Spinal cord (tissue), 10 donors: ENCODE results near the gene SERPIND1. TPM values are rescaled to one million over a fixed set of nuclear protein-coding genes. Genes with fewer than 3 reads are reported as not detected.
"Not testable (repeated sequence)": the region's sequence is repeated elsewhere in the genome, so short reads cannot be mapped to it uniquely, and the experiment has no call there.

ENCODE experiments used
- DNase-seq, 6 donors: peaks; one replicate each; pipeline versions ENCODE4 v3.0.0 to v3.0.0-alpha.2; 2013 to 2015; ENCODE audit warnings: low spot score in 6 of 6, low read depth in 4 of 6
- H3K27ac ChIP-seq: one replicate; pipeline ENCODE4 v1.5.1; 2013; ENCODE audit warnings: low read depth, low read length, control low read depth
- H3K27me3 ChIP-seq: one replicate; pipeline ENCODE4 v1.6.1; 2013; ENCODE audit warnings: low read length; ENCODE audit not compliant: control insufficient read depth, insufficient read depth
- H3K36me3 ChIP-seq: one replicate; pipeline ENCODE4 v1.6.1; 2013; ENCODE audit warnings: low read length; ENCODE audit not compliant: control insufficient read depth, insufficient read depth
- H3K4me1 ChIP-seq: one replicate; pipeline ENCODE4 v1.6.1; 2013; ENCODE audit warnings: low read length; ENCODE audit not compliant: control insufficient read depth, insufficient read depth
- H3K4me3 ChIP-seq: one replicate; pipeline ENCODE4 v1.5.1; 2013; ENCODE audit warnings: low read depth, low read length, control low read depth
- H3K9me3 ChIP-seq: one replicate; pipeline ENCODE4 v1.6.1; 2013; ENCODE audit warnings: low read length; ENCODE audit not compliant: control insufficient read depth, insufficient read depth
- WGBS: methylation state at CpG from one replicate; pipeline ENCODE4 v1.1.5; 2013; ENCODE audit warnings: missing lambda C conversion rate; ENCODE audit not compliant: insufficient coverage; 5-methylcytosine and 5-hydroxymethylcytosine counted together
- long read RNA-seq, 4 donors: transcript quantifications; one replicate each; lab custom pipeline, GENCODE V29; 2026
- polyA plus RNA-seq, 2 donors: library from polyadenylated mRNA; unstranded; fragments of 120-200 nt; gene quantifications; one replicate each; pipeline ENCODE4 v1.2.1, GENCODE V29; 2013; ENCODE audit not compliant: insufficient read length in 2 of 2
- total RNA-seq, 2 donors: library from RNA; depleted of rRNA in 1 of 2; stranded (reverse); fragments of 120-200 nt in 1 of 2; fragments of >200 nt in 1 of 2; gene quantifications; one replicate each; pipeline versions ENCODE4 v1.2.3 to v1.2.4, GENCODE V29; 2013 to 2014
- donor health status: healthy.

The SERPIND1 gene, protein sequence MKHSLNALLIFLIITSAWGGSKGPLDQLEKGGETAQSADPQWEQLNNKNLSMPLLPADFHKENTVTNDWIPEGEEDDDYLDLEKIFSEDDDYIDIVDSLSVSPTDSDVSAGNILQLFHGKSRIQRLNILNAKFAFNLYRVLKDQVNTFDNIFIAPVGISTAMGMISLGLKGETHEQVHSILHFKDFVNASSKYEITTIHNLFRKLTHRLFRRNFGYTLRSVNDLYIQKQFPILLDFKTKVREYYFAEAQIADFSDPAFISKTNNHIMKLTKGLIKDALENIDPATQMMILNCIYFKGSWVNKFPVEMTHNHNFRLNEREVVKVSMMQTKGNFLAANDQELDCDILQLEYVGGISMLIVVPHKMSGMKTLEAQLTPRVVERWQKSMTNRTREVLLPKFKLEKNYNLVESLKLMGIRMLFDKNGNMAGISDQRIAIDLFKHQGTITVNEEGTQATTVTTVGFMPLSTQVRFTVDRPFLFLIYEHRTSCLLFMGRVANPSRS
- total RNA-seq, result 100 to 1,000 TPM in 1 of 2 donors, 10 to 100 TPM in 1; 52.2 to 201 TPM
- 10 to 100 TPM in 1 of 2 donors, 1 to 10 TPM in 1; 9.6 to 70.4 TPM for polyA plus RNA-seq
- long read RNA-seq, donor 1, transcript SERPIND1-202 (4 exons, 1,798 nt), result minor isoform, 14 of 48 reads
- long read RNA-seq, donor 1, transcript SERPIND1-201 (5 exons, 2,437 nt), result major isoform, 21 of 48 reads
- long read RNA-seq, donor 1, partial matches to known transcripts, result 13 of 48 reads
- long read RNA-seq, donor 1, other reads (novel, unspliced or antisense), result 0 of 48 reads
- long read RNA-seq, donor 2, result 0 reads
- long read RNA-seq, donor 3, partial matches to known transcripts, result 0 of 8 reads
- long read RNA-seq, donor 3, other reads (novel, unspliced or antisense), result 0 of 8 reads
- long read RNA-seq, donor 4, result 0 reads

DNA sequence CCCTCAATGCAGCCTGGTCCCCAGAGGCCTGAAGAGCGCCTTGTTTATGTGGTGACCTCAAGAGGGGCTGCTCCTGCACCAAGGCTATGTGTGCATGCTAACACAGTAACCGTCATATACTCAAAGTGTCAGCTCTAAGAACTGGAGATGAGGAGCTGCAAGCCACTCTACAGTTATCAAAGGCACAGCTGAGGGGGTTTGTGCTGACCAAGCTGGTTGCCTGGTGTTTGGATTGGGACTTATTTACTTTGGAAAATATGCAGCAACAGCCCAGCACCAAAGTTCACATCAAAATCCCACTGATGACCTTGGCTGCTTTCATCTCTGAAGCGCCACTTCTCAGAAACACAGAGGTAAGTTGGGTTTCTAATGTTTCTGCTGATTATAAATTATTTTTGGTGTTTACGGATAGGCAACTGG is at the start of gene SERPIND1:
Gene SERPIND1, plus strand, starts transcription at position 321 of the 420 bp plus-strand sequence. CDS start 5,200 bp downstream, outside the sequence.
- Histone ChIP-seq H3K9me3 (no peaks in the 10 kb centered on the region), H3K27ac (no peak within 1 kb of the TSS), H3K4me3 (no peak within 1 kb of the TSS), H3K27me3 (no peaks in the 10 kb centered on the region), H3K36me3 (peaks cover 17% of the 10 kb centered on the region), H3K4me1 (no peaks in the 10 kb centered on the region)
- peak in 1 of 6 donors; percentile 31 for DNase-seq
- WGBS, result 94% methylated on average over 3 of the region's 4 CpGs

DNA sequence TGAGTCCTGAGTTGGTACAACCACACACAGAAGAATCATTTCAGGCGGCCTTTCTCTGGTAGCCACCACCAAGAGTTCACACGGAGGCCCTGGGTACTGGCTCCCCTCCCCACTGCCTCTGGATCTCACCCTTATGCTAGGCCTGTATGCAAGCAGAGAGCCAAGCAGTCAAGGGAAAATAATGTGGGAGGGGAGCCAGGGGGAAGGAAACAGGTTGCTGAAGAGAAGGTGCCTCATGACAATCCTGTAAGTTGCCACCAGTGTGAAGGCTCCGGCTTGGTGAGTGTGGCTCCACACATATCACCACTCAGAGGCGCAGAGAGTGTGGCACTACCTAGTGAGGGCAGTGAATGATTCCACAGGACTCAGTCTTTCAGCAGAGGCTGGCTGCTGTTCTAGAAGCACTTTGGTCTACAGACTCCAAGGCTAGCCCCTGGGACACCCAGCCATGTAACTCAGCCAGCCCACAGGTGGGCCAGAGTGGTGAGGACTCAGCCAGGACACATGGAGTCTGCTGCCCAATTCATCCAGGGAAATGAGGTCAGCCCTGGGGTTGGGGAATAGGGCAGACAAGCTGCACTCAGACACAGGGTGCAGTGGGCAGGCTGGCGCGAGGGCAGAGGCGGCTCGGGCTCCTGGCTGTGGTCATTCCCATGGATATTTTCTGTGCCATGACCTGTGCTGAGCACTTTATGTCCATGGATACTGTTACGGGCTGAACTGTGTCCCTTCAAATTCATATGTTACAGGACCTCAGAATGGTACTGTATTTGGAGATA is 49.0 kb upstream of the SERPIND1 start:
- no peaks in the 10 kb centered on the region for H3K4me1 ChIP-seq
- DNase-seq, result no peak
- no peaks in the 10 kb centered on the region for H3K9me3 ChIP-seq
- peaks cover 62% of the 10 kb centered on the region for H3K36me3 ChIP-seq
- no peaks in the 10 kb centered on the region for H3K27me3 ChIP-seq
- no peak overlapping the region for H3K4me3 ChIP-seq
- no peak overlapping the region for H3K27ac ChIP-seq
- 95% methylated on average over 7 of the region's 9 CpGs for WGBS

DNA sequence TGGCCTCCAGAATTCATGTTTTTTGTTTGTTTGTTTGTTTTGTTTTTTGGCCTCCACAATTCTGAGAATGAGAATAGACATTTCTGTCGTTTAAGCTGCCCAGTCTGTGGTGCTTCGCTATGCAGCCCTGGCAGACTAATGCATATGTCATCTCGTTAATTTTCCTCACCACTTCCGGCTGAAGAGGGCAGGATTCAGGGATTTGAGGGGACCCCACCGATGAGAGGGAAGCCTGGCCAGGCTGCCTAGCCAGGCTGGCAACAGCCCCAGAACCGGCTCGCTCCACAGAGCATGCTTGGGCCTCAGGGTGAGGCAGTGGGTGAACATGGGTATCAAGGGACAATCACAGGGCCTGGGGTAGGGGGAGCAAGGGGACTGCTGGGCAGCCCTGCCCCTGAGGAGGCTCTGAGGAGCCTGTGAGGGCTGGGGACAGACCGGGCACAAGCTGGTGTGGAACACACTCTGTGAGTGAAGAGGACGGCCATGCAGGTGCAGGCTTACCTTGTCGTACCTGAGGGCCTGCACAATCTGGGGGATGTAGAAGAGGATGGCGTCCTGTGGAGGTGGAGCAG is 47.8 kb upstream of the SERPIND1 start:
- H3K27ac ChIP-seq, result no peak overlapping the region
- H3K4me1 ChIP-seq, result no peaks in the 10 kb centered on the region
- H3K4me3 ChIP-seq, result no peak overlapping the region
- H3K9me3 ChIP-seq, result no peaks in the 10 kb centered on the region
- 93% methylated on average over 11 of the region's 11 CpGs for WGBS
- H3K36me3 ChIP-seq, result peaks cover 63% of the 10 kb centered on the region
- H3K27me3 ChIP-seq, result no peaks in the 10 kb centered on the region
- DNase-seq, result no peak

DNA sequence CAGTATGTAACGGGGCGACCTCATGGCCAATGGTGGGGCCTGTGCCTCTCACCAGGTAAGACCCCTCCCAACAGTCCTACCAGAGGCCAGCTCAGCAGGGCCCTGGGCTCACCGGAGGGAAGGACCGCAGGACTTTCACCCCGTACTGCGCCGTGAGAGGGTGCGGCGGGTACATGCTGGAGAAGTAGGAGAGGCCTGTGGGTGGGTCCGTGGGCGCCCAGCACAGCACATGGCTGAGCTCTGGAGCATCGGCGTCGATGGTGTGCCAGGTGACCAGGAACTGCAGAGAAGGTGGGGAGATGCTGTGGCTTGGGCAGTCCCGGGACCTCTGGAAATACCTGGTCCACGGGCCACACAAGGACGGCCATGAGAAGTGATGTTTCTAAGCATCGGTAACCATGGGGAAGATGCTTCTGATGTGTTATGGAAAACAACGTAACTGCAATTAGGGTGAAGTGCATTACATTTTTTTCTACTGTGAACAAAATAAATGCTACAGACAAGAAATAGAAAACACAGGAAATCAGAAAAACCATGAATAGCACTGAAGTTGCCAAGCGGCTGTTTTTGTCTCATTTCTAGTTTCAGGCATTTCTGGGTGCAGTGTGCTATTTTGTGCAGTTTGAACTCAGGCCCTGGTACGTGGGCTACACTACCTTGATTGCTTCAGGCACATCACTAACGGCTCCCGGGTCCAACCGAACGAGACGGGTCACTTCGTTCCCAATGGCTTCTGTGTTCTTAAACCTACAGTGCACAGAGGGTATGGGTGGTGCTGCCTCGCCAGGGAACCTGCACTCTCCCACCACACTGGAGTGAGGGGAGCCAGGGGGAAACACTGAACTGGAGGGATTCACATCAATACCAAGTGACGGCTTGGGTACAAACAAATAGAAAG is 46.5 kb upstream of the SERPIND1 start:
- no peaks in the 10 kb centered on the region for H3K4me1 ChIP-seq
- no peaks in the 10 kb centered on the region for H3K9me3 ChIP-seq
- WGBS, result 89% methylated on average over 20 of the region's 29 CpGs
- peaks cover 67% of the 10 kb centered on the region for H3K36me3 ChIP-seq
- no peak overlapping the region for H3K27ac ChIP-seq
- no peak overlapping the region for H3K4me3 ChIP-seq
- no peak for DNase-seq
- H3K27me3 ChIP-seq, result no peaks in the 10 kb centered on the region

DNA sequence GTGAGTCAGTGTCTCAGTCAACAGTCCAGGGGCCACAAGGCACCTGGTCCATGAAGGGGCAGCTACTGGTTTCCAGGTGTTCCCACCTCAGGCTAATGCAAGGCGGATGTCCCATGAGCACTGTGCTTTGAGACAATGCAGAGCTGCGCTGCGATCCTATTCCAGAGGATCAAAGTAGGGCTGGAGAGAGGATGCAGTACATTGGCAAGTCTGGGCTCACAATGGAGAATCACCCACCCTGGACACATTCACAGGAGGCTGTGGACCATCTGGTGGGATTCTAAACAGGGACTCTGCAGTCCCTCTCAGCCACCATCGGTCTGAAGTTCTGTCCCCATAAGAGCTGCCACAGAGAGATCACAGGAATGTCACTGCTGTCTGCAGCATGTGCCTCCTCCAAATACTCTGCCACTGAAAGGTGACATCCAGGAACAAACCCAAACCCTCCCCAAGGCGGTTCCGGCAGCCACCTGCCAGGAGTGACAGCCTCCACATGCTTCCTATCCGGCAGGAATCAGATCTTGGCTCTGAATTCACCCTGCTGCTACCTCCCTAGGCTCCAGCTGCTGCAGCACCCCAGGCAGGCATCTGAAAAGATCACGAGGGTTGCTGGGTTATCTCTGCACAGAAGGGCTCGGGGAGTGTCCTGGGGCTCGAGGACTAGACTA is 45.3 kb upstream of the SERPIND1 start:
- H3K4me3 ChIP-seq, result no peak overlapping the region
- DNase-seq, result no peak
- no peaks in the 10 kb centered on the region for H3K9me3 ChIP-seq
- H3K4me1 ChIP-seq, result no peaks in the 10 kb centered on the region
- WGBS, result 90% methylated on average over 10 of the region's 10 CpGs
- H3K27ac ChIP-seq, result no peak overlapping the region
- peaks cover 74% of the 10 kb centered on the region for H3K36me3 ChIP-seq
- no peaks in the 10 kb centered on the region for H3K27me3 ChIP-seq

DNA sequence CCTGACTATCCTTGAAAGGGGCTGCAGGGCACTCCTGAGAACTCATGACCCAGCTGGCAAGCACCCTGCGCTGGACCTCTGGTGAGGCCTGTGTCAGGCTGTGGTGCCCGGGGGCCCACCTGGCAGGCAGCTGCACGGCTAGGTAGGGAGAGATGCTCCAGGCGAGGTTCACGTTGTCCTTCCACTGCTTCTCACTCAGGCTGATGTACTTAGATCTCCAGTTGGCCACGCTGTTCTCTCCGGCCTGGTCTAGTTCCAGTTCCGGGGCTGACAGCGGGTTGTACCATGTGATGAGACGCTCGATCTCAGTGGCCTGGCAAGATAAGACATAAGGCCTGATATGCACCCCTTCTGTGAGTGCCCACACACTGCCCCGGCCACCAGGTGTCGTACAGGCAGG is 44.7 kb upstream of the SERPIND1 start:
- no peak overlapping the region for H3K27ac ChIP-seq

DNA sequence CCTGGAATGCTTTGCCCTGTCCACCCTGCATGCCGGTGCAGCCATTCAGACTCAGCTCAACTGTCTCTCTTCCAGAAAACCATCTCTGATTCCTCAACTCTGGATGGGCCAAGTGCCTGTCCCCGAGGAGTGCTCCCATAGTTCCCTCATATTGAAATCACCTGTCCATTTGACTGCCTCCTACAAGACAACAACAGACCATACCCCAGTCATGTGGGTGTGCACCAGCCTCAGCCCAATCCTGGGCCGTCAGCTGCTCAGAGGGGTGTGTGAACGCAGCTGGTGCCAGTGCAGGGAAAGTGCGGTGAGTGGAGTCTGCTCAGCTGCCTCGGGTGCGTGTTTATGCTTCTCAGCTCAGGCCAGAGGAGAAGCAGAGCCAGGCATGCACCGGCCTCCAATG is 41.5 kb upstream of the SERPIND1 start:
- DNase-seq, H3K9me3 ChIP-seq, H3K27me3 ChIP-seq, H3K4me3 ChIP-seq, H3K27ac ChIP-seq, H3K4me1 ChIP-seq: not testable (repeated sequence)
- peaks cover 52% of the 10 kb centered on the region for H3K36me3 ChIP-seq
- 76% methylated on average over 3 of the region's 8 CpGs for WGBS

More for the DNA sequence above, 44.7 kb upstream of the SERPIND1 start:
- 97% methylated on average over 13 of the region's 13 CpGs for WGBS
- peaks cover 74% of the 10 kb centered on the region for H3K36me3 ChIP-seq
- no peaks in the 10 kb centered on the region for H3K27me3 ChIP-seq
- no peak overlapping the region for H3K4me3 ChIP-seq
- no peak for DNase-seq
- no peaks in the 10 kb centered on the region for H3K4me1 ChIP-seq
- H3K9me3 ChIP-seq, result no peaks in the 10 kb centered on the region
